Ishikawa (cell line): ENCODE measurements around the gene OR52M1.
A peak's percentile ranks its signal among the peaks of the same experiment; 100 is the strongest.

Experiments
- CEBPB ChIP-seq: IDR thresholded peaks from 2 replicates; pipeline ENCODE4 v1.6.1; 2012
- CREB1 ChIP-seq: IDR thresholded peaks from 2 replicates; pipeline ENCODE4 v1.6.1; 2012; ENCODE audit warnings: low read depth
- EGR1 ChIP-seq: IDR thresholded peaks from 2 replicates; pipeline ENCODE4 v1.6.1; 2012
- EP300 ChIP-seq: IDR thresholded peaks from 2 replicates; pipeline ENCODE4 v1.6.1; 2012; ENCODE audit warnings: borderline replicate concordance
- FOXM1 ChIP-seq: IDR thresholded peaks from 2 replicates; pipeline ENCODE4 v1.6.1; 2012; ENCODE audit warnings: low read depth, borderline replicate concordance
- MAX ChIP-seq: IDR thresholded peaks from 2 replicates; pipeline ENCODE4 v1.6.1; 2012
- NFIC ChIP-seq: IDR thresholded peaks from 2 replicates; pipeline ENCODE4 v1.6.1; 2012
- RAD21 ChIP-seq: IDR thresholded peaks from 2 replicates; pipeline ENCODE4 v1.6.1; 2012; ENCODE audit warnings: low read depth
- REST ChIP-seq: IDR thresholded peaks from 2 replicates; pipeline ENCODE4 v1.6.1; 2012; ENCODE audit warnings: low read depth, mild to moderate bottlenecking
- TAF1 ChIP-seq: IDR thresholded peaks from 2 replicates; pipeline ENCODE4 v1.6.1; 2012; ENCODE audit warnings: low read depth, mild to moderate bottlenecking
- TCF12 ChIP-seq: IDR thresholded peaks from 2 replicates; pipeline ENCODE4 v1.6.1; 2012; ENCODE audit warnings: low read depth
- TEAD4 ChIP-seq: IDR thresholded peaks from 2 replicates; pipeline ENCODE4 v1.6.1; 2012
- USF1 ChIP-seq: IDR thresholded peaks from 2 replicates; pipeline ENCODE4 v1.6.1; 2012
- YY1 ChIP-seq: IDR thresholded peaks from 2 replicates; pipeline ENCODE4 v1.6.1; 2012; ENCODE audit warnings: low read depth
- ZBTB7A ChIP-seq: IDR thresholded peaks from 2 replicates; pipeline ENCODE4 v1.6.1; 2012; ENCODE audit warnings: low read depth

The OR52M1 gene

GRCh38 chr11:4560467-4560866 lies 15.5 kb downstream of the OR52M1 start:
- TF ChIP-seq CEBPB, result no peak

GRCh38 chr11:4565371-4565770 lies 20.4 kb downstream of the OR52M1 start:
- TF ChIP-seq CEBPB (no peak), TAF1 (no peak), CREB1 (no peak), EP300 (no peak)

- TF ChIP-seq MAX (no peak), NFIC (no peak)
These were observed 24.1 kb downstream of the OR52M1 start for GRCh38 chr11:4569075-4569474.

- TF ChIP-seq EGR1 (no peak), CEBPB (no peak), ZBTB7A (no peak), TAF1 (no peak), FOXM1 (no peak), TCF12 (no peak)
These were observed 31.9 kb downstream of the OR52M1 start for GRCh38 chr11:4576880-4577279.

- TF ChIP-seq EP300 (no peak), NFIC (0 out of 2 replicates have a peak, but pooled peaks have one; percentile 27)
These were observed 32.8 kb downstream of the OR52M1 start for GRCh38 chr11:4577761-4578160.

GRCh38 chr11:4578624-4579023 lies 33.6 kb downstream of the OR52M1 start:
- TF ChIP-seq RAD21, result no peak
- no peak for TF ChIP-seq TAF1
- TF ChIP-seq YY1, result no peak
- no peak for TF ChIP-seq USF1
- TF ChIP-seq EGR1, result no peak
- TF ChIP-seq TEAD4, result no peak
- no peak for TF ChIP-seq NFIC
- no peak for TF ChIP-seq TCF12
- no peak for TF ChIP-seq CEBPB
- TF ChIP-seq FOXM1, result no peak
- no peak for TF ChIP-seq EP300
- no peak for TF ChIP-seq MAX
- TF ChIP-seq REST, result no peak
- no peak for TF ChIP-seq CREB1
- TF ChIP-seq ZBTB7A, result no peak

- TF ChIP-seq ZBTB7A (no peak), REST (no peak), TCF12 (no peak), EP300 (no peak), CREB1 (no peak), FOXM1 (no peak), TAF1 (no peak), NFIC (no peak), YY1 (no peak), TEAD4 (no peak), CEBPB (no peak), EGR1 (no peak), RAD21 (no peak), MAX (no peak), USF1 (no peak)
These were observed 35.1 kb downstream of the OR52M1 start for GRCh38 chr11:4580124-4580523.
